GM19099 (cell line): ENCODE data around the gene ATOSA.

Source experiments
- POLR2A ChIP-seq: IDR thresholded peaks from 3 replicates; pipeline ENCODE4 v1.6.1; 2011; ENCODE audit warnings: low read depth; ENCODE audit not compliant: insufficient read length; ENCODE audit errors: extremely low read depth

ATOSA gene, protein sequence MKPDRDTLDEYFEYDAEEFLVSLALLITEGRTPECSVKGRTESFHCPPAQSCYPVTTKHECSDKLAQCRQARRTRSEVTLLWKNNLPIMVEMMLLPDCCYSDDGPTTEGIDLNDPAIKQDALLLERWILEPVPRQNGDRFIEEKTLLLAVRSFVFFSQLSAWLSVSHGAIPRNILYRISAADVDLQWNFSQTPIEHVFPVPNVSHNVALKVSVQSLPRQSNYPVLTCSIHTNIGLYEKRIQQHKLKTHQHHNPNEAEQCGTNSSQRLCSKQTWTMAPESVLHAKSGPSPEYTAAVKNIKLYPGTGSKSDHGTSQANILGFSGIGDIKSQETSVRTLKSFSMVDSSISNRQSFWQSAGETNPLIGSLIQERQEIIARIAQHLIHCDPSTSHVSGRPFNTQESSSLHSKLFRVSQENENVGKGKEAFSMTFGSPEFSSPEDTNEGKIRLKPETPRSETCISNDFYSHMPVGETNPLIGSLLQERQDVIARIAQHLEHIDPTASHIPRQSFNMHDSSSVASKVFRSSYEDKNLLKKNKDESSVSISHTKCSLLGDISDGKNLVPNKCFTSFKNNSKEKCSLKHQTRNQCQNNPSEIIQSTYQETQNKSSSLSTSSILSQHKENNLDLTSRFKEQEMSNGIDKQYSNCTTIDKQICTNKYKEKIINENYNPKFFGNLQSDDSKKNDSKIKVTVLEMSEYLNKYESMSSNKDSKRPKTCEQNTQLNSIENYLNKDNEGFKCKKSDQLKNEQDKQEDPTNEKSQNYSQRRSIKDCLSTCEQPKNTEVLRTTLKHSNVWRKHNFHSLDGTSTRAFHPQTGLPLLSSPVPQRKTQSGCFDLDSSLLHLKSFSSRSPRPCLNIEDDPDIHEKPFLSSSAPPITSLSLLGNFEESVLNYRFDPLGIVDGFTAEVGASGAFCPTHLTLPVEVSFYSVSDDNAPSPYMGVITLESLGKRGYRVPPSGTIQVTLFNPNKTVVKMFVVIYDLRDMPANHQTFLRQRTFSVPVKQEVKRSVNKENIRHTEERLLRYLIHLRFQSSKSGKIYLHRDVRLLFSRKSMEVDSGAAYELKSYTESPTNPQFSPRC

DNA sequence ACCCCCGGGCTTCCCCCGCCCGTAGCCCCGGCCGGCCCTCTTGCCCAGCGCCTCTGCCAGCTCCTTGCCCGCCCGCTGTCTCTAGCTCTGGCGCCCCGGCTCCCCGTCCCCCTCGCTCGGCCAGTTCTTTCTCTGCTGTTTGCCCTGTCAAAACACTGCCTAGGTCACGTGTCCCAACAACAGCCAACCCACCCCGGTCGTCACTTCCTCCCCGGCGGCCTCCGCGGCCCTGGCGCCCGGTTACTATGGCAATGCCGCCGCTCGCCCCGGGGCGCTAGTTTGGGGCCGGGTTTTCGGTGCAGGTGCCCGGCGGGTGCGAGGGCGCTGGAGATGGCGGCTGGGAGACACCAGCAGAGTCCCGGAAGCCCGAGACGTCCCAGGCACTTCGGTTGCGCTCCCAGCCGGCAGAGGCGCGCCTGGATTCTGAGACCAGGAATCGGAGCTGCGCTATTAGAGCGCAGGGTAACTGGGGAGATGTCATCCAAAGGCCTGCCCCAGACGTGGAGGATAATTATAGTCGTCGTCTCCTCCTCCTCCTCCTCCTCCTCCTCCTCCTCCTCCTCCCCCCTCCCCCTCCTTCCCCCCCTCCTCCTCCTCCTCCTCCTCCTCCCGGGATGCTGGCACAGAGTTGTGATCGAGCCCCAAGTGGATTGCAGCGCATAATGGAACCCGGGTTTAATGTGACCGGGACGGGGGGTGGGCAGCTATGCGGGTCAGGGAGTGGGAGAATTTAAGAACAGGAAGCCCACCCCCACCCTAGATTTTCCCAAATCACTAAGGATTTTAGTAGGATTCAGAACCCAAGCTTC, at the start of gene ATOSA:
Gene ATOSA, minus strand, starts transcription at position 157 of the 809 bp plus-strand sequence. CDS start 1,367 bp downstream, outside the sequence.
- peak; percentile 77 for TF ChIP-seq POLR2A

DNA sequence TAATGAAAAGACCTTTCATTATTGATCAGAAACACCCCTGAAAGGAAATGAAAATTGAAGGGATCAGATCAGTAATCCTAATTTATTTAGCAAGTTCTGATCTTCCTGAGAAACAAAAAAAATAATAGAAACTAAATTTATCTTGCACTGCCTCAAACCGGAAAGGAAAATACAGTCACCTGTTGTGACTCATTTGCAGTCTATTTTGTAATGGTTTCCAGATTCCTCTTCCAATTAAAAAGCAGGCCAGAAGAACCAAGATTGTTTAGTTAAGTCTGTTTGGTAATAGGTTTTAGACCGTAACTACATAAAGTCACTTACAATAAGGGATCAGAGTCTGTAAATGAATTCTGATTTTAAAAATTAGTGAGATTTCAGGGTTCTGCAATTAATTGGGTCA, 49.7 kb upstream of the ATOSA start:
- no peak for TF ChIP-seq POLR2A

DNA sequence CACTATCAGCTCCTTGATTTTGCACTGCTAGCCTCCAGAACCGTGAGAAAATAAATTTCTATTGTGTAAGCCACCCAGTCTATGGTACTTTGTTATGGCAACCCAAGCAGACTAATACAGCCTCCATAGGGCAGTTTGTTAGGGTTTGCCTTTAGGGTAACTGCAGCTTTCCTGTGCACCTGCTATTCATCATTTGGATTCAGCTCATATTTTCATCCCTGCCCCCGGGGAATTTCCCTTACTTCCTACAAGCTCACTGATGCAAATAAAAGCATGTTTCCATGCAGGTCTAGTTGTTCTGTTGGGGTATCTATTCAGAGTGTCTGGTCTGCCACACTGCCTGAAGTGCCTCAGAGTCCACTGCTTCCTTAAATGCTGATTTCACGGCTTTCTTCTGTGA, 48.6 kb upstream of the ATOSA start:
- no peak for TF ChIP-seq POLR2A

DNA sequence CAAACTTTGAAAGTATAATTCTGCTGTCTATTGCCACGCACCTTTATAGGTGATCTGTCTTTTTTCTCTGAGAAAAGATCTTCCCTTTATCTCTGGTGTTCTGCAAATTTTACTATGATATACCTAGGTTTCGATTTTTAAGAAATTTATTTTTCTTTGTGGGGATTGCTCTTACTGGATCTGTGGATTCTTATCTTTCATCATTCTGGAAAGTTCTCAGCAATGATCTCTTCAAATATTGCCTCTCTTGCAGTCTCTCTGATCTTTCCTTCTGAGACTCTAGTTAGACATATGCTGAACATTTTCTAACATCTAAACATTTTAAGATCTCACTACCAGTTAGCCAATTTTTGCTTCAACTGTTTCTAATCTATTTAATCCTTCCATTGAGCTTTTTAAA, 47.0 kb upstream of the ATOSA start:
- no peak for TF ChIP-seq POLR2A

DNA sequence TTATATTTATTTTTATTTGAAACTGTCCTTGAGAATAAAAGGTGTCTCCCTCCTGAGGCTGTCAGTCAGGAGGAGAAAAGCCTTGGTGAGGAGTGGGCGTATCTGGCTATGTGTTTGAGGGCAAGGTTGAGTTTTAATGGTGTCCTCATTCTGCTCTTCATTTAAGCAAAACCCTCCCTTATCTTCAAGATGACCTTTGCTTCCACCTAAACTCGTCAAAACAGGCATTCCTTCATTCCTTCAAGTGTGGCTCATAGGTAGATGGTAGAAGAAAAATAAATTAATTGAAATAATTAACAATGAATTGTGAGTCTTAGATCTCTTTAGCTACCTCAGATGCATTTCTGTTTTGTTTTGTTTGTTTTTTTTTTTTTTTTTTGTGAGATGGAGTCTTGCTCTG, 39.4 kb upstream of the ATOSA start:
- TF ChIP-seq POLR2A, result no peak

DNA sequence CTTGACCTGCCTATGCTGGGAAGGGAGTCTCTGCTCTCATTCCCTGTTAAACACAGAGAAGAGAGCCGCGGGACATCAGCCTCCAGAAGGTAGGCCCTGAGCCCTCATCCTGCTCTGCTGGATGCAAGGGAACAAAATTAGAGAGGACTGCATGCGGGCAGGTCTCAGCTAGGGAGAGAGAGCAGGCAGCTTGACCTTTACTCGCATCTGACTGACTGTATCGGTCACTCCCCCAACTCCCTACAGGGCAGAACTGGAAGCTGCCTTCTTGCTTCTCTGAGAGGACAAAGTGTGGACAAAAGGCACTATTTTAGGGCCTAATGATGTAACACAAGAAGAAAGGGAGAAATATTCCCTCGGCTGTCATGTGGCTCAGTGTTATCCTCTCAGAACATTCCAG, 38.7 kb upstream of the ATOSA start:
- no peak for TF ChIP-seq POLR2A

DNA sequence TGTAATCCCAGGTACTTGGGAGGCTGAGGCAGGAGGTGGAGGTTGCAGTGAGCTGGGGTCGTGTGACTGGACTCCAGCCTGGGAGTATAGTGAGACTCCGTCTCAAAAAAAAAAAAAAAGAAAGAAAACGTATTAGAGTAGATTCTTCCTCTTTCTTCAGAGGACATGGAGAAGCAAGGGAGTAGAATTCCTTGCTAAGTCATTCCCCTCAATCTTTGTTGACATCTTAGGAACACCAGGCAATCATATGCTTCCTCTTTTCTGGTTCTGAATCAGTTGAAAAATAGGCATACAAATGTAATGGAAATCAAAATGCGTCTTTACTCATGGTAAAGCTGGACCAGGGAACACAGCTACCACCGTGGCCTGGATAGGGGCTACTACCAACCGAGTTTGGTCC, 38.3 kb upstream of the ATOSA start:
- TF ChIP-seq POLR2A, result no peak

DNA sequence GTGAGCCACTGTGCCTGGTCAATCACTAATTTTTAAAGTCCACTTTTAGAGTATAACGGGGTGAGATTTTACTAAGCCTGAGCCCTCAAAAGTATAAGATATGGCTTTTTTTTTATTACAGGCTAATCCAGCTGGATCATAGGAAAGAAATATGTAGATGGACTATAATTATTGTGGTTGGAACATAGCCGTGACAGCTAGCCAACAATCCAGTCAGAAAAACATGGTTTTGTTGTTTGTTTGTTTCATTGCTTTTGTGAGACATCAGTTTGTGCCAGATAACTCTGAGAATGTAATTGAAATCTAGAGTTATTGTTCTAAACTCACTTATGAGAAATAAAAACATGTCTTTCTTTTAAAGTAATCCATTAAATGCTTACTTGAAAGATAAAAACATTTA, 37.3 kb upstream of the ATOSA start:
- TF ChIP-seq POLR2A, result no peak

DNA sequence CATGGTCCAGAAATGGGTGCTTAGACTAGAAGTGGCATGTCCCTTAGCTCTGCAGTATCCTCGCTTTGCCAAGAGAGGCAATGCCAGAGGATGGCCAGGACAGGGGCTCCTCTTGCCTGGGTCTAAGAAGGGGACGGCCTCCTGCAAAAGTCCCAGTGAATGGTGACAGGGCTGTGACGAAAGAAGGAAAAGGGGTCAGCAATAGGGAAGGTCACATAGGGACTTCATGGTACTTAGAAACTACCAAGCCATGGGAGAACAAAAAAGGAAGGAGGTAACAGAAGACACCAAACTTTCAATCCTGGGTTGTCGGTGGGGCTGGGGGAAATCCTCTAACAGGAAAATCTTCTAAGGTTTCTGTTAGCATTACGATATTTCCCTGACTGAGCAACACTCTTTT, 36.2 kb upstream of the ATOSA start:
- no peak for TF ChIP-seq POLR2A

DNA sequence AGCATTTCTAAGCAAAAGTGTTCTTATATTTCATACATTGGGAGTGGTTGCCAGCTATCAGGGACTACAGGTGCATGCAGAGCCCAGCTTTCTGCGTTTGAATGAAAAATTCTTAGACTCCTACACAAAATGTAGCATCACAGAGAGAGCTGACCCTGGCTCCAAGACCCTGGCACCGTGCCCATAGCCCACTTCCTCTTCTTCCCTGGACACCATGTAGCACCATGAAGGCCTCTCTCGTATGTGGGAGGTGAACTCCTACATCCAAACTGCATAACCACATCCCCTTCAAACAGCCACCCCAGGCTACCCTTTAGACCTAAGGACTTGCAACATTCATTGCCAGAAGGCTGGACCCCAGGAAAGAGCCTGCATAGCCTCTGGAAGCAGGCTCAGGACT, 35.8 kb upstream of the ATOSA start:
- no peak for TF ChIP-seq POLR2A

DNA sequence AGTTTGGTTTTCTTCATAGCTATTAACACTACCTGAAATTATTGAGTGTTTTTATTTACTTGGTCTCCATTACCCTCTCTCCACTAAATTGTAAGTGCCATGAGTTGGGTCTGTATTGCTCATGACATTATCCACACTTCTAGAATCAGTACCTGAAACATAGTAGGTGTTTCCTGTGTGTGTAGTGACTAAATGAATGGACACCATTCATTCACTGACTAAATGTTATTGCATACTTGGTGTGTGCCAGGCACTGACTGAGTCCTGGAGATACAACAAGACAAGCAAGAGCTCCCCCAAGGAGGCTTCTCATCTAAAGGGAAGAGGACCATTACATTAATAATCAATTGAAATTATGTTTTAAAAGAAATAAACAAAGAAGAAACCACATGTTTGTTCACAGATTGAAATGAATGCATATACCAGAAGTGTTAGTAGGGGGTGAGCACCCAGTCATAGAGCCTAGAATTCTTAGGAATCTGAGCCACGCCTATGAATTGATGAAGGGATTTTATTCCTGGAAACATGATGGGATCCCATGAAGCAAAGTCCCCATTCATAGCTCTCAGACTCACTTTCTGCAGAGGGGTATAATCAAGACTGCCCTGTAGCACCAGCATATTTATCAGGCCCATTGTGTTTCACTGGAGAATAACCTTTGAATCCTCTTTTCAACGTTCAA, 31.7 kb upstream of the ATOSA start:
- TF ChIP-seq POLR2A, result no peak

DNA sequence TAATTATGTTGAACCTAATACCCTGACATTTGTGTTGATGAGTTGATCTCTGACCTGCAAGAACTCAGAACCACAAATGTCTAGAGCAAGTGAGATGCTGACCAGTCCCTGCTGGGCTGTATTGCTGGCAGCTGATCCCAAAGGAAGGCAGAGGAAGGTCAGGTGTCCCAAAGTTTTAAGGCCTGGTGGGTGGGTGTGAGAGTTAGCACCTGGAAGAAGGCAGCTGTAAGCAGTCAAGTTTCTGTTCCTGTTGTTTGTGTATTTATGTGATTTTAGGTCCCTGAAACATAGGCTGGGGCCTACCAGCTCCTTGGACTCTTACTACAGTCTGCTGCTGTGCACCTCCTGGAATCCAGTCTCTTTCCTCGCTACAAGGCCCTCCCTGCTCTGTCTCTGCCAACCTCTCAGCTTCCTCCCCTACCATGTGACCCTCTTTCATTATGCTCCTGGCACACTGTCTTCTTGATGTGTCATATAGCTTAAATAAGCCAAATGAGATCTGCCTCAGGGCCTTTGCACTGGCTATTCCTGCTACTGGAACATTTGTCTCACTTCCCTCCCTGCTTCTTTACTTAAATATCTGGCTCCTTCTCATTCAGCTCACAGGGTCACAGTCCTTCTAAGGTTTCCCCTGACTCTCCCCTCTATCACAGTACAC, 31.0 kb upstream of the ATOSA start:
- no peak for TF ChIP-seq POLR2A

DNA sequence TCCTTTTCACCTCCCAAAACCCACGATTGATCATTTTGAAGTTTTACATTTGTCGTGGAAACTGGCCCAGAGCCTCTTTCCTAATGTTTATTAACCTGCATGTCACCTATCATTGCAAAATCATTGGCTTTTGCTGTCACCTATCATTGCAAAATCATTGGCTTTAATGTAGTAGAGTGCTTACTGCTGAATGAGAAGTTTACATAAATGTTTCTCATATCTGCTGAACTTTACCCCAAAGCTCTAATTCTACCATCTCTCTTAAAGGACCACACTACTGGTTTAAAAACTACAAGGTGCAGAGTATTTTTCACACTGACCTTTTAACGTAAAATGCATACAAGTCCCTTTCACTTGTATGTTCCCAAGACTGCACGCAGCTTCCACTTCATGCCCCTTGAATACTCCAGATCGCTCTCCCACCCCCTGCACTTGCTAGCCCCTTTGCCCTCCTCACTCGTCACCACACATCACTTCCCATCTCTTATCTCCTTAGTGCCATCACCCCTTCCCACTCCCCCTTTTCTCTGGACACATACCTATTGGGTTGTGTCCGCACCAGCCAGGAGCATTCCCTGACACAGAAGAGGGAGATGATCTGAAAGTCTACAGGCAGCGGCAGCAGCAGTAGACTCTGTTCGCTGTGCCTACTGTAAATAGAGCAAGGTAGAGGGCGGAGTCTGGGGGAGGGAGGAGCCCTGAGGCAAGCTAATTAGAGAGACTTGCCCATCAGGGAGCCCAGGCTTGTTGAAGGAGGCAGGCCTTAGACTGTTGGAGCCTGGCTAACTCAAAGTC, 30.2 kb upstream of the ATOSA start:
- TF ChIP-seq POLR2A, result no peak
